Vagina (tissue), 2 donors: Measurements from ENCODE around the gene SHROOM2. TPM values are rescaled to one million over a fixed set of nuclear protein-coding genes. Genes with fewer than 3 reads are reported as not detected.

Experiments
- DNase-seq, 2 donors: peaks; one replicate each; pipeline ENCODE4 v3.0.0-alpha.2; 2017; ENCODE audit errors: extremely low spot score in 2 of 2
- H3K27ac ChIP-seq: fragments of 200-600 bp; sonication (generic); one replicate; pipeline ENCODE4 v1.5.1; 2019
- H3K27me3 ChIP-seq: fragments of 200-600 bp; sonication (generic); one replicate; pipeline ENCODE4 v1.5.1; 2019
- H3K36me3 ChIP-seq, 2 donors: fragments of 200-600 bp; sonication (generic); one replicate each; pipeline ENCODE4 v1.5.1; 2017 to 2019
- H3K4me1 ChIP-seq: fragments of 200-600 bp; sonication (generic); one replicate; pipeline ENCODE4 v1.5.1; 2019
- H3K4me3 ChIP-seq, 2 donors: fragments of 200-600 bp; sonication (generic); 1 replicate in 1 of 2; 2 replicates in 1 of 2; pipeline ENCODE4 v1.5.1; 2016 to 2019
- H3K9me3 ChIP-seq: fragments of 200-600 bp; sonication (generic); one replicate; pipeline ENCODE4 v1.5.1; 2019
- POLR2A ChIP-seq, 2 donors: fragments of 450-650 bp; IDR thresholded peaks; one replicate each; pipeline ENCODE4 v1.6.1; 2017; ENCODE audit warnings: antibody characterized with exemption in 2 of 2, mild to moderate bottlenecking in 2 of 2, moderate library complexity in 2 of 2
- POLR2AphosphoS5 ChIP-seq, 2 donors: sonication (generic); formaldehyde crosslinking; IDR thresholded peaks; one replicate each; pipeline ENCODE4 v1.9.0; 2017; ENCODE audit warnings: antibody characterized with exemption in 2 of 2, mild to moderate bottlenecking in 2 of 2, low read depth in 1 of 2; ENCODE audit not compliant: insufficient read depth in 1 of 2
- intact Hi-C: fragments of 100-400 bp; cut with DNase I; formaldehyde crosslinking; loops from one replicate; pipeline ENCODE4 v1.15.1; 2023
- total RNA-seq: library from RNA; depleted of rRNA; stranded (reverse); fragments of >200 nt; gene quantifications from one replicate; pipeline ENCODE4 v1.2.3, GENCODE V29; 2016
- TF ChIP-seq, protein P1 (sequence below), 3 experiments: fragments of 450-650 bp in 2 of 3; fragments of 200-600 bp in 1 of 3; sonication (generic) in 1 of 3; IDR thresholded peaks; one replicate each; pipeline ENCODE4 v1.5.1; 2017 to 2019; ENCODE audit warnings: antibody characterized with exemption in 3 of 3, mild to moderate bottlenecking in 2 of 3, moderate library complexity in 2 of 3

The SHROOM2 gene
- total RNA-seq, 1 donor from 2014 or later, result 8.8 TPM

DNA sequence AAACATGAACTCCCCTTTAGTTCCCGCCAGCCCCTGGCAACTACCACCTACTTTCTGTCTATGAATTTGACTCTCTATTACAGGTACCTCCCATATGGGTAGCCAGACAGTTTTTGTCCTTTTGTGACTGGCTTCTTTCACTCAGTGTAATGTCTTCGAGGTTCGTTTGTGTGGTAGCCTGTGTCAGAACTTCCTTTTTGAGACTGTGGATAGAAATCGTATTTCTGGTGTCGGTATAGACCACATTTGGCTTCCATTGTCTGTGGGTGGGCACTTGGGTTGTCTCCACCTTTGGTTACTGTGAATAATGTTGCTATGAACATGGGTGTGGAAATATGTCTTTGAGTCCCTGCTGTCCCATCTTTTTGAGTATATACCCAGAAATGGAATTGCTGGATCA is 175.5 kb downstream of the SHROOM2 start:
- no peaks in the 10 kb centered on the region for H3K4me1 ChIP-seq
- H3K4me3 ChIP-seq, result no peak overlapping the region
- no peaks in the 10 kb centered on the region for H3K27me3 ChIP-seq
- no peaks in the 10 kb centered on the region for H3K36me3 ChIP-seq
- intact Hi-C loops, result no loop called here
- H3K9me3 ChIP-seq, result no peaks in the 10 kb centered on the region
- no peak overlapping the region for H3K27ac ChIP-seq
- no peak for TF ChIP-seq POLR2A (IDR thresholded peaks at IDR 0.05)
- TF ChIP-seq POLR2AphosphoS5 (IDR thresholded peaks at IDR 0.05; ENCODE audit: insufficient read depth in 1 of 2, low read depth in 1 of 2), result no peak
- TF ChIP-seq, protein P1, sequence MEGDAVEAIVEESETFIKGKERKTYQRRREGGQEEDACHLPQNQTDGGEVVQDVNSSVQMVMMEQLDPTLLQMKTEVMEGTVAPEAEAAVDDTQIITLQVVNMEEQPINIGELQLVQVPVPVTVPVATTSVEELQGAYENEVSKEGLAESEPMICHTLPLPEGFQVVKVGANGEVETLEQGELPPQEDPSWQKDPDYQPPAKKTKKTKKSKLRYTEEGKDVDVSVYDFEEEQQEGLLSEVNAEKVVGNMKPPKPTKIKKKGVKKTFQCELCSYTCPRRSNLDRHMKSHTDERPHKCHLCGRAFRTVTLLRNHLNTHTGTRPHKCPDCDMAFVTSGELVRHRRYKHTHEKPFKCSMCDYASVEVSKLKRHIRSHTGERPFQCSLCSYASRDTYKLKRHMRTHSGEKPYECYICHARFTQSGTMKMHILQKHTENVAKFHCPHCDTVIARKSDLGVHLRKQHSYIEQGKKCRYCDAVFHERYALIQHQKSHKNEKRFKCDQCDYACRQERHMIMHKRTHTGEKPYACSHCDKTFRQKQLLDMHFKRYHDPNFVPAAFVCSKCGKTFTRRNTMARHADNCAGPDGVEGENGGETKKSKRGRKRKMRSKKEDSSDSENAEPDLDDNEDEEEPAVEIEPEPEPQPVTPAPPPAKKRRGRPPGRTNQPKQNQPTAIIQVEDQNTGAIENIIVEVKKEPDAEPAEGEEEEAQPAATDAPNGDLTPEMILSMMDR (IDR thresholded peaks at IDR 0.05), result no peak
- no peak for DNase-seq

DNA sequence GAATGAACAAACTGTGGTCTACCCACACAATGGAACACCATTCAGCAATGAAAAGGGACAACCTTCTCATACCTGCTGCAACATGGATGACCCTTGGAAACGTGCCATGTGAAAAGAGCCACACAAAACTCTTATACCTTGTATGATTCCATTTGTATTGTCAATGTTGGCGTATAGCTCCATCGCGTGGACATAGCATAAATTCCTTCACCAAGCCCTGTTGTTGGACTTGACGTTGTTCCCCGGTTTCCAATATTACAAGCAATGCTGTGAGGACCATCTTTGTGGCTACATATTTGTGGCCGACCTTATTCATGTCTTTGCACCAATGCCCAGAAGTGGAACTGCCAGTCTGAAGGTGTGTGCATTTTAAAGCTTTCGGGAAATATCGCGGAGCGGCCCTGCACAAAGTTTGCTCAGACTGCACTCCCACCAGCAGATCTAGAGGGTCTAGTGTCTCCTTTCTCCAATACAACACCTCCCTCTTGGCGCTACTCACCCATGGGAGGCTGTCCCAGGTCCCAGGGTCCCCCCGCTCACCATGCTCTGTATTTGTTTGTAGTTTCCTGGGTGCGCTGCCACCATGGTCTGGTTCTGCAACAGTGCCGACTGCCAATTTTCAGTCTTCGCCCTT is 180.7 kb downstream of the SHROOM2 start, which contains the start of gene CLDN34:
Gene CLDN34, plus strand, starts transcription at position 584 of the 634 bp plus-strand sequence. Its CDS starts 0 bp downstream, at position 584.
- DNase-seq, result no peak
- Histone ChIP-seq H3K27me3 (no peaks in the 10 kb centered on the region), H3K27ac (no peak within 1 kb of the TSS), H3K4me1 (no peaks in the 10 kb centered on the region), H3K9me3 (no peaks in the 10 kb centered on the region), H3K36me3 (no peaks in the 10 kb centered on the region), H3K4me3 (no peak within 1 kb of the TSS)
- intact Hi-C loops, result no loop called here
- no peak for TF ChIP-seq POLR2AphosphoS5 (IDR thresholded peaks at IDR 0.05; ENCODE audit: insufficient read depth in 1 of 2, low read depth in 1 of 2)
- TF ChIP-seq, protein P1 (IDR thresholded peaks at IDR 0.05), result no peak

DNA sequence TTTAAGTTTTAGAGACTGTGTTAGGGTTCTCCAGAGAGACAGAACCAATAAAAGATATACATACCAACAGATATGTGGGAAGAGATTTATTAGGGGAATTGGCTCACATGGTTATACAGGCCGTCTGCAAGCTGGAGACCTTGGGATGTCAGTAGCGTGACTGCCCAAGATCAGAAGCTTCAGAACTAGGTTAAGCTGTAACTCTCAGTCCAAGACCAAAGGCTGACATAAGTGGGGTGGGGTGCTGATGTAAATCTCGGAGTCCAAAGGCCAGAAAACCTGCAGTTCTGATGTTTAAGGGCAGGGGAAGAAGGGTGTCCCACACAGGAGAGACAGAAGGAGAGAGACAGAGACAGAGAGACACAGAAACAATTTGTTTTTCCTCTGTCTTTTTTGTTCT is 191.4 kb downstream of the SHROOM2 start:
- no peak for DNase-seq
- no peaks in the 10 kb centered on the region for H3K9me3 ChIP-seq
- H3K4me3 ChIP-seq, result no peak overlapping the region
- H3K36me3 ChIP-seq, result no peaks in the 10 kb centered on the region
- intact Hi-C loops, result no loop called here
- H3K27ac ChIP-seq, result no peak overlapping the region
- no peaks in the 10 kb centered on the region for H3K4me1 ChIP-seq
- TF ChIP-seq POLR2AphosphoS5 (IDR thresholded peaks at IDR 0.05; ENCODE audit: insufficient read depth in 1 of 2, low read depth in 1 of 2), result no peak
- no peaks in the 10 kb centered on the region for H3K27me3 ChIP-seq

DNA sequence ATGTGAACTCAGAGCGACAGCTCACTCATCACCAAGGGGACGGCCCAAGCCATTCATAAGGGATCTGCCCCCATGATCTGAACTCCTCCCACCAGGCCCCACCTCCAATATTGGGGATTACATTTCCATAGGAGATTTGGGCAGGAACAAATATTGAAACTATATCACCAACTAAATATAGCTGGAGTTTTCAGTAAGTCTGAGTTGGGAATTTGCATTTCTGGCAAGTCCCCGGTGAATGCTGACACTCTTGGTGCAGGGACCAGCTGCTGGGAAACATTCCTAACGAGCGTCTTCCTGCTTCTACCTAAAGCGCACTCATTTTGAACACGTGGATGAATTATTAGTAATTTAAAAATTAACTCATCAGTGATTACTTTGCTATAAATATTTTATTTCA is 194.2 kb downstream of the SHROOM2 start:
- no peak overlapping the region for H3K4me3 ChIP-seq
- no peak overlapping the region for H3K27ac ChIP-seq
- TF ChIP-seq, protein P1 (IDR thresholded peaks at IDR 0.05), result no peak
- TF ChIP-seq POLR2A (IDR thresholded peaks at IDR 0.05) (no peak), POLR2AphosphoS5 (IDR thresholded peaks at IDR 0.05; ENCODE audit: insufficient read depth in 1 of 2, low read depth in 1 of 2) (no peak)
- intact Hi-C loops, result no loop called here
- no peaks in the 10 kb centered on the region for H3K36me3 ChIP-seq
- no peaks in the 10 kb centered on the region for H3K9me3 ChIP-seq
- no peaks in the 10 kb centered on the region for H3K4me1 ChIP-seq
- no peak for DNase-seq
- H3K27me3 ChIP-seq, result no peaks in the 10 kb centered on the region

DNA sequence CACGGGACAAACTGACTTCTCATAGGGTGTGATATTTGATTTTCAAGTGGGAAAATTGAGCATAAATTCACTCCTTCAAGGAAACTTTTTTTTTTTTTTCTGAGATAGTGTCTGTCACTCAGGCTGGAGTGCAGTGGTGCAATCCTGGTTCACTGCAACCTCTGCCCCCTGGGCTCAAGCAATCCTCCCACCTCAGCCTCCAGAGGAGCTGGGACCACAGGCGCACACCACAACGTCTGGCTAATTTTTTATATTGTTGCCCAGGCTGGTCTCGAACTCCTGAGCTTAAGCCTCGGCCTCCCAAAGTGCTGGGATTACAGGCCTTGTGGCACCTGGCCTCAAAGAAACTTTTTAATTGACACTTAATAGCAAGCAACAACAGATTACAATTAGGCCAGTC is 194.7 kb downstream of the SHROOM2 start:
- intact Hi-C loops, result no loop called here
- no peak for DNase-seq
- no peaks in the 10 kb centered on the region for H3K9me3 ChIP-seq
- H3K4me1 ChIP-seq, result no peaks in the 10 kb centered on the region
- TF ChIP-seq POLR2A (IDR thresholded peaks at IDR 0.05), result no peak
- no peak for TF ChIP-seq POLR2AphosphoS5 (IDR thresholded peaks at IDR 0.05; ENCODE audit: insufficient read depth in 1 of 2, low read depth in 1 of 2)
- TF ChIP-seq, protein P1 (IDR thresholded peaks at IDR 0.05), result no peak
- no peak overlapping the region for H3K27ac ChIP-seq
- H3K36me3 ChIP-seq, result no peaks in the 10 kb centered on the region
- H3K27me3 ChIP-seq, result no peaks in the 10 kb centered on the region
- H3K4me3 ChIP-seq, result no peak overlapping the region
